NCI-H510A treated with DMSO at 0.1 percent for 48 hours (cell line): Measurements from ENCODE around the gene C11orf58.

Experiments
- DNase-seq: peaks from one replicate; lab custom pipeline; 2025; lab: John Stamatoyannopoulos, UW

The C11orf58 gene

GRCh38 chr11:16769386-16769785 is 30.9 kb downstream of the C11orf58 start:
- DNase-seq, result no peak

GRCh38 chr11:16770016-16770415 is 31.6 kb downstream of the C11orf58 start:
- DNase-seq, result no peak

GRCh38 chr11:16771350-16772140 is 33.1 kb downstream of the C11orf58 start:
- no peak for DNase-seq

- DNase-seq, result no peak
Observed at GRCh38 chr11:16772141-16772512, 33.7 kb downstream of the C11orf58 start.

- DNase-seq, result no peak
Observed at GRCh38 chr11:16773981-16774935, 35.8 kb downstream of the C11orf58 start.

GRCh38 chr11:16774936-16775613 is 36.6 kb downstream of the C11orf58 start:
- no peak for DNase-seq

- DNase-seq, result no peak
Observed at GRCh38 chr11:16775614-16776283, 37.3 kb downstream of the C11orf58 start.

GRCh38 chr11:16776711-16777612 is 38.5 kb downstream of the C11orf58 start:
- no peak for DNase-seq

- DNase-seq, result no peak
Observed at GRCh38 chr11:16777613-16777975, 39.1 kb downstream of the C11orf58 start.

- peak; percentile 29 for DNase-seq
Observed at GRCh38 chr11:16778286-16778685, 39.8 kb downstream of the C11orf58 start.

GRCh38 chr11:16778876-16779275 is 40.4 kb downstream of the C11orf58 start:
- DNase-seq, result no peak

GRCh38 chr11:16779436-16779835 is 41.0 kb downstream of the C11orf58 start:
- peak; percentile 14 for DNase-seq

GRCh38 chr11:16780146-16780545 is 41.7 kb downstream of the C11orf58 start:
- DNase-seq, result no peak

GRCh38 chr11:16780698-16781550 is 42.5 kb downstream of the C11orf58 start:
- DNase-seq, result no peak

GRCh38 chr11:16781936-16782919 is 43.8 kb downstream of the C11orf58 start:
- DNase-seq, result peak; percentile 6

- no peak for DNase-seq
Observed at GRCh38 chr11:16783321-16783801, 44.9 kb downstream of the C11orf58 start.

- no peak for DNase-seq
Observed at GRCh38 chr11:16784097-16784496, 45.6 kb downstream of the C11orf58 start.

GRCh38 chr11:16784666-16785065 is 46.2 kb downstream of the C11orf58 start:
- DNase-seq, result no peak
